Activated naive CD8-positive, alpha-beta T cell treated with anti-CD3 and anti-CD28 coated beads for 36 hours (primary cell): Measurements from ENCODE around the gene NFATC3. TPM values are rescaled to one million over a fixed set of nuclear protein-coding genes. Genes with fewer than 3 reads are reported as not detected.
A peak's percentile ranks its signal among the peaks of the same experiment; 100 is the strongest.

Source experiments
- DNase-seq: peaks from one replicate; pipeline ENCODE4 v3.0.0; 2021
- H3K27ac Mint-ChIP-seq: one replicate; pipeline ENCODE4 v1.8.0; 2022; ENCODE audit warnings: mild to moderate bottlenecking, moderate library complexity, mixed read lengths
- H3K27me3 Mint-ChIP-seq: one replicate; pipeline ENCODE4 v1.8.0; 2022; ENCODE audit warnings: mild to moderate bottlenecking, mixed read lengths
- H3K36me3 Mint-ChIP-seq: one replicate; pipeline ENCODE4 v1.8.0; 2021; ENCODE audit warnings: mild to moderate bottlenecking, mixed read lengths
- H3K4me1 Mint-ChIP-seq: one replicate; pipeline ENCODE4 v1.8.0; 2021; ENCODE audit warnings: mixed read lengths
- H3K4me3 Mint-ChIP-seq: one replicate; pipeline ENCODE4 v1.8.0; 2022; ENCODE audit warnings: mild to moderate bottlenecking, moderate library complexity, mixed read lengths
- H3K9me3 Mint-ChIP-seq: one replicate; pipeline ENCODE4 v1.8.0; 2022; ENCODE audit warnings: mixed read lengths
- total RNA-seq, 2 experiments: library from RNA; stranded (reverse); gene quantifications; one replicate each; pipeline ENCODE4 v1.2.3, GENCODE V29; 2021

NFATC3 gene
- total RNA-seq, 2 experiments from 2014 or later, result 76.3 to 79.2 TPM

- Mint-ChIP-seq H3K27ac (peak overlapping the region; percentile 69), H3K27me3 (no peaks in the 10 kb centered on the region), H3K36me3 (peaks cover 6% of the 10 kb centered on the region), H3K4me3 (no peak overlapping the region), H3K4me1 (peaks cover 43% of the 10 kb centered on the region), H3K9me3 (no peaks in the 10 kb centered on the region)
- DNase-seq, result no peak
Measured at GRCh38 chr16:68229431-68230175, 144.4 kb downstream of the NFATC3 start.

GRCh38 chr16:68230176-68230571 is 145.0 kb downstream of the NFATC3 start:
- H3K9me3 Mint-ChIP-seq, result no peaks in the 10 kb centered on the region

GRCh38 chr16:68230956-68231355 is 145.8 kb downstream of the NFATC3 start:
- Mint-ChIP-seq H3K27me3 (no peaks in the 10 kb centered on the region), H3K36me3 (peaks cover 6% of the 10 kb centered on the region), H3K27ac (no peak overlapping the region), H3K4me1 (peaks cover 36% of the 10 kb centered on the region), H3K9me3 (no peaks in the 10 kb centered on the region), H3K4me3 (no peak overlapping the region)
- no peak for DNase-seq

More at GRCh38 chr16:68230176-68230571, 145.0 kb downstream of the NFATC3 start:
- peaks cover 6% of the 10 kb centered on the region for H3K36me3 Mint-ChIP-seq
- H3K4me1 Mint-ChIP-seq, result peaks cover 44% of the 10 kb centered on the region
- no peaks in the 10 kb centered on the region for H3K27me3 Mint-ChIP-seq
- no peak for DNase-seq
- no peak overlapping the region for H3K27ac Mint-ChIP-seq
- H3K4me3 Mint-ChIP-seq, result no peak overlapping the region

- no peaks in the 10 kb centered on the region for H3K27me3 Mint-ChIP-seq
Measured at GRCh38 chr16:68231384-68232136, 146.4 kb downstream of the NFATC3 start.

GRCh38 chr16:68232335-68232734 is 147.2 kb downstream of the NFATC3 start:
- Mint-ChIP-seq H3K27ac (no peak overlapping the region), H3K27me3 (no peaks in the 10 kb centered on the region), H3K4me1 (peaks cover 40% of the 10 kb centered on the region), H3K4me3 (no peak overlapping the region), H3K36me3 (peaks cover 6% of the 10 kb centered on the region), H3K9me3 (no peaks in the 10 kb centered on the region)
- no peak for DNase-seq

More at GRCh38 chr16:68231384-68232136, 146.4 kb downstream of the NFATC3 start:
- H3K4me3 Mint-ChIP-seq, result no peak overlapping the region
- DNase-seq, result no peak
- H3K36me3 Mint-ChIP-seq, result peaks cover 6% of the 10 kb centered on the region
- H3K4me1 Mint-ChIP-seq, result peaks cover 40% of the 10 kb centered on the region
- no peaks in the 10 kb centered on the region for H3K9me3 Mint-ChIP-seq
- peak overlapping the region; percentile 66 for H3K27ac Mint-ChIP-seq

- no peak overlapping the region for H3K4me3 Mint-ChIP-seq
- no peaks in the 10 kb centered on the region for H3K9me3 Mint-ChIP-seq
- peaks cover 35% of the 10 kb centered on the region for H3K4me1 Mint-ChIP-seq
- DNase-seq, result no peak
- peak overlapping the region; percentile 25 for H3K27ac Mint-ChIP-seq
- H3K27me3 Mint-ChIP-seq, result no peaks in the 10 kb centered on the region
- peaks cover 4% of the 10 kb centered on the region for H3K36me3 Mint-ChIP-seq
Measured at GRCh38 chr16:68233085-68233834, 148.1 kb downstream of the NFATC3 start.

GRCh38 chr16:68233835-68234187 is 148.6 kb downstream of the NFATC3 start:
- Mint-ChIP-seq H3K4me3 (no peak overlapping the region), H3K4me1 (peaks cover 33% of the 10 kb centered on the region), H3K27ac (no peak overlapping the region), H3K27me3 (no peaks in the 10 kb centered on the region), H3K36me3 (peaks cover 4% of the 10 kb centered on the region), H3K9me3 (no peaks in the 10 kb centered on the region)
- no peak for DNase-seq

GRCh38 chr16:68234188-68235107 is 149.3 kb downstream of the NFATC3 start:
- DNase-seq, result no peak
- peaks cover 28% of the 10 kb centered on the region for H3K4me1 Mint-ChIP-seq
- no peaks in the 10 kb centered on the region for H3K36me3 Mint-ChIP-seq
- H3K9me3 Mint-ChIP-seq, result no peaks in the 10 kb centered on the region
- no peak overlapping the region for H3K27ac Mint-ChIP-seq
- H3K27me3 Mint-ChIP-seq, result no peaks in the 10 kb centered on the region
- peak overlapping the region; percentile 22 for H3K4me3 Mint-ChIP-seq

- Mint-ChIP-seq H3K27ac (no peak overlapping the region), H3K36me3 (no peaks in the 10 kb centered on the region), H3K4me1 (peaks cover 30% of the 10 kb centered on the region), H3K27me3 (no peaks in the 10 kb centered on the region), H3K9me3 (no peaks in the 10 kb centered on the region), H3K4me3 (peak overlapping the region; percentile 37)
- DNase-seq, result no peak
Measured at GRCh38 chr16:68235108-68235886, 150.1 kb downstream of the NFATC3 start.

GRCh38 chr16:68235887-68236136 is 150.6 kb downstream of the NFATC3 start, which contains the start of gene ESRP2:
Gene ESRP2, minus strand, starts transcription at chr16:68236127. Its CDS starts 82 bp downstream, at chr16:68236045.
- H3K4me3 Mint-ChIP-seq, result peak within 1 kb of the TSS; percentile 87

GRCh38 chr16:68236137-68236825 is 151.1 kb downstream of the NFATC3 start:
- H3K27ac Mint-ChIP-seq, result peak overlapping the region; percentile 93
- no peaks in the 10 kb centered on the region for H3K9me3 Mint-ChIP-seq
- peaks cover 30% of the 10 kb centered on the region for H3K4me1 Mint-ChIP-seq
- peak overlapping the region; percentile 87 for H3K4me3 Mint-ChIP-seq
- H3K27me3 Mint-ChIP-seq, result no peaks in the 10 kb centered on the region
- no peaks in the 10 kb centered on the region for H3K36me3 Mint-ChIP-seq
- peak; percentile 73 for DNase-seq

More at GRCh38 chr16:68235887-68236136, 150.6 kb downstream of the NFATC3 start, which contains the start of gene ESRP2:
- Mint-ChIP-seq H3K9me3 (no peaks in the 10 kb centered on the region), H3K27me3 (no peaks in the 10 kb centered on the region), H3K4me1 (peaks cover 30% of the 10 kb centered on the region), H3K27ac (peak within 1 kb of the TSS; percentile 93), H3K36me3 (no peaks in the 10 kb centered on the region)
- DNase-seq, result no peak

GRCh38 chr16:68236826-68237242 is 151.7 kb downstream of the NFATC3 start:
- H3K27ac Mint-ChIP-seq, result peak overlapping the region; percentile 93
- no peaks in the 10 kb centered on the region for H3K9me3 Mint-ChIP-seq
- no peaks in the 10 kb centered on the region for H3K27me3 Mint-ChIP-seq
- peak overlapping the region; percentile 87 for H3K4me3 Mint-ChIP-seq
- H3K36me3 Mint-ChIP-seq, result no peaks in the 10 kb centered on the region
- peaks cover 30% of the 10 kb centered on the region for H3K4me1 Mint-ChIP-seq
- DNase-seq, result peak; percentile 44

GRCh38 chr16:68237243-68238028 is 152.3 kb downstream of the NFATC3 start:
- DNase-seq, result peak; percentile 92
- Mint-ChIP-seq H3K36me3 (no peaks in the 10 kb centered on the region), H3K4me1 (peaks cover 30% of the 10 kb centered on the region), H3K9me3 (no peaks in the 10 kb centered on the region), H3K27me3 (no peaks in the 10 kb centered on the region), H3K27ac (peak overlapping the region; percentile 93), H3K4me3 (peak overlapping the region; percentile 87)
